IPS-20b (cell line): ENCODE data around the gene HMGN4.

Experiments used
- H3K27ac ChIP-seq: one replicate; pipeline ENCODE4 v1.5.1; 2013; ENCODE audit warnings: low read length
- H3K27me3 ChIP-seq: 2 replicates; pipeline ENCODE4 v1.6.1; 2013; ENCODE audit warnings: mild to moderate bottlenecking, low read length, inconsistent platforms; ENCODE audit not compliant: insufficient read depth
- H3K36me3 ChIP-seq: 2 replicates; pipeline ENCODE4 v1.6.1; 2013; ENCODE audit warnings: low read depth, mild to moderate bottlenecking, inconsistent platforms, low read length, moderate library complexity; ENCODE audit not compliant: insufficient read depth
- H3K4me1 ChIP-seq: 2 replicates; pipeline ENCODE4 v1.6.1; 2013; ENCODE audit warnings: mild to moderate bottlenecking, control low read depth, inconsistent platforms, low read length, moderate library complexity; ENCODE audit not compliant: insufficient read depth
- H3K4me3 ChIP-seq: 2 replicates; pipeline ENCODE4 v1.5.1; 2013; ENCODE audit warnings: mild to moderate bottlenecking, low read length, inconsistent platforms
- H3K9ac ChIP-seq: 2 replicates; pipeline ENCODE4 v1.6.1; 2013; ENCODE audit warnings: low read depth, mild to moderate bottlenecking, inconsistent platforms, low read length, moderate library complexity
- H3K9me3 ChIP-seq: 2 replicates; pipeline ENCODE4 v1.6.1; 2013; ENCODE audit warnings: mild to moderate bottlenecking, low read depth, low read length, inconsistent platforms; ENCODE audit not compliant: insufficient read depth

The HMGN4 gene

DNA sequence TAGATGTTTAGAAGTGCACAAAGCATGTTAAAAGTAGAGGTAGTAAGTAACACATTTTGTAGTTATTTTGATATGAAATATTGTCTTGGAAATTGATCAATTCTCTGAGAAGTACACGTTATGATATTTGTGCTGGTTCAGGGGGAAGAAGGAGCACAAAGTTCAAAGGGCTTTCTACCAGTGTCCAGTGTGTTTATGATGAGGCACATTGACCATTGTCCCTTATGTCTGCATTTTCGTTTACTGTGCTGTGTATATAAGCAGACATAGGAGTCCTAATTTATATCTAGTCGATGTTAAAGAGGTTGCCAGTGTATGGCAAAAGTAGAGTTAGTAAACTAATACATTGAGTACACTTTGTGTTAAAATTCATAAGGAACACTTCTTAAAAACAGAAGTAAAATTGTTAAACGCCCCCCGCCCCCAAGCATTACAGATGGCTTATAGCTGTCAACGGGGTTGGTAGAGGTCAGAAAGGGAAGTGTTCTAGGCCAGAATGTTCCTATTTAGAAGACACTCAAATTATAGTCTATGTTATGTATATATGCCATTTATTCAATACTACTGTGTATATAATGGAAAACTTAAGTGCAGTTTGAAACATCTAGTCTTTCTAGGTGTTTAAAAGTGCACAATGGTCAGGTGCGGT is 13.3 kb upstream of the HMGN4 start:
- Histone ChIP-seq H3K36me3 (no peaks in the 10 kb centered on the region), H3K27ac (no peak overlapping the region), H3K27me3 (no peaks in the 10 kb centered on the region), H3K9ac (no peak overlapping the region), H3K4me1 (peaks cover 14% of the 10 kb centered on the region), H3K4me3 (no peak overlapping the region), H3K9me3 (no peaks in the 10 kb centered on the region)

DNA sequence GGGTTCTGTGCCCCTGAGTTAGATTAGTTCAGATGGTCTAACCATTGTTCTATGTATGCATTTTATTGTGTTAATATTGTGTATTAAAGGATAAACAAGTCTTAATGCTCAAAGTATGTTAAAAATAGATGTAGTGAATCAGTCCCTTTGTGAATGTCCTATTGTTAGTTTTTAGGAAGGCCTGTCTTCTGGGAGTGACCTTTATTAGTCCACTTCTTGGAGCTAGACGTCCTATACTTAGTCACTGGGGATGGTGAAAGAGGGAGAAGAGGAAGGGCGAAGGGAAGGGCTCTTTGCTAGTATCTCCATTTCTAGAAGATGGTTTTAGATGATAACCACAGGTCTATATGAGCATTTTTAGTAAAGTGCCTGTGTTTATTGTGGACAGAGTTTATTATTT is 12.3 kb upstream of the HMGN4 start:
- H3K9ac ChIP-seq, result no peak overlapping the region
- H3K4me1 ChIP-seq, result peaks cover 14% of the 10 kb centered on the region
- H3K36me3 ChIP-seq, result no peaks in the 10 kb centered on the region
- H3K27ac ChIP-seq, result no peak overlapping the region
- H3K4me3 ChIP-seq, result no peak overlapping the region
- no peaks in the 10 kb centered on the region for H3K9me3 ChIP-seq
- no peaks in the 10 kb centered on the region for H3K27me3 ChIP-seq

DNA sequence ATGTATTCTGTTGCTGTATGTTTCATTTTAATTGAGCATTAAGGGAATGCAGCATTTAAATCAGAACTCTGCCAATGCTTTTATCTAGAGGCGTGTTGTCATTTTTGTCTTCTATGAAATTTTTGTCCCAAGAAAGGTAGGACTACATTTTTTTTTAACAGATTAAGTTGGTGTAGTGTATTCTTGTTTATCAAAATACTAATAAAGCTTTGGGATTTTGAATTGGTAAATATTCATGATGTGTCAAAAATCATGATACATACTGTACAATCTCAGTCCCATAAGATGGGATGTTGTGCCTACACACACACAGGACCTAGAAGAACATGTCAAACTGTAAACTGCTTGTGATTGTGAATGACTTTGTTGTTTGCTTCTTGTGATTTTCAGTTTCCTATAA is 11.2 kb upstream of the HMGN4 start:
- Histone ChIP-seq H3K27me3 (no peaks in the 10 kb centered on the region), H3K9me3 (no peaks in the 10 kb centered on the region), H3K4me1 (peaks cover 14% of the 10 kb centered on the region), H3K36me3 (no peaks in the 10 kb centered on the region), H3K27ac (no peak overlapping the region), H3K9ac (no peak overlapping the region), H3K4me3 (no peak overlapping the region)

GRCh38 chr6:26530203-26530602 is 8.0 kb upstream of the HMGN4 start:
- Histone ChIP-seq H3K36me3 (no peaks in the 10 kb centered on the region), H3K9me3 (no peaks in the 10 kb centered on the region), H3K9ac (no peak overlapping the region), H3K27me3 (no peaks in the 10 kb centered on the region), H3K4me3 (no peak overlapping the region), H3K4me1 (peaks cover 14% of the 10 kb centered on the region), H3K27ac (no peak overlapping the region)

GRCh38 chr6:26531897-26532296 is 6.3 kb upstream of the HMGN4 start:
- Histone ChIP-seq H3K27me3 (no peaks in the 10 kb centered on the region), H3K4me3 (no peak overlapping the region), H3K9ac (no peak overlapping the region), H3K4me1 (peaks cover 14% of the 10 kb centered on the region), H3K9me3 (no peaks in the 10 kb centered on the region), H3K27ac (no peak overlapping the region), H3K36me3 (no peaks in the 10 kb centered on the region)

DNA sequence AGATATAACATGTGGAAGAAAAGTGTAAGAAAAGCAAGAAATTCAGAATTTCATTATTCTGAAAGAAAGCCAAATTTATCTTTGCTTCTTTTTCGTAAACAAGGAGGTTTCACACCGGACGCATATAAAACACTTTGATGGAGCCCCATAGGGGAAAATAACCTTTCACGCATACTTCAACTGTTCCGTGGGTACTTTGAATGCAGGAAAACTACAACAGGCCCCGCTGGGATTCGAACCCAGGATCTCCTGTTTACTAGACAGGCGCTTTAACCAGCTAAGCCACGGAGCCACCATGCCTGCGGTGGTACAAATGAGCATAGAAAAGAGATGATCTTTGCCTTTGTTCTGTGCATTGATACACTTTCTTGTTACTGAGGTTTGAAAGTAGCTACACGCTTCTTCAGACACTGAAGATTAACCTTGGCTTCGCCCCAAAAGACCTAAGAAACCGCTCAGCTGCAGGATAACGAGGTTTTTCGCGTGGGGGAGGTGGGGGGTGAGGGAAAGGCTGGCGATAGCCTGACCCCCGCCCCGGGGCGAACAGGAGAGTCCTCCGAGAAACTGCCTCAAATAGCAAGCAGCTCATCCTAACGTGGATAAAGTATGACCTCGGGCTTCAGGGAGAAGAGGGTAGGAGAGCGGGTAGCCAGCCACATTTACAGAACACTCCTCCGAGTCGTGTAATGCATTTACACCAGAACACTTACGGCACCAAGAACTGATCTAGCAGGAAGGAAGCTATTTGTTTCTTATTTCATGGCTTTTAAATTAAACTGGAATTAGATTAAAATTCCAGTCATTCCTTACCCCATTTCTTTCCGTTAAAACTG is 5.3 kb upstream of the HMGN4 start:
- Histone ChIP-seq H3K27ac (peak overlapping the region; percentile 68), H3K36me3 (no peaks in the 10 kb centered on the region), H3K4me1 (peaks cover 10% of the 10 kb centered on the region), H3K4me3 (peak overlapping the region; percentile 89), H3K9ac (peak overlapping the region; percentile 86), H3K9me3 (no peaks in the 10 kb centered on the region), H3K27me3 (no peaks in the 10 kb centered on the region)

- H3K27ac ChIP-seq, result peak overlapping the region; percentile 68
- H3K9me3 ChIP-seq, result no peaks in the 10 kb centered on the region
- H3K36me3 ChIP-seq, result no peaks in the 10 kb centered on the region
- no peaks in the 10 kb centered on the region for H3K27me3 ChIP-seq
- H3K4me3 ChIP-seq, result peak overlapping the region; percentile 89
- peak overlapping the region; percentile 86; the same call in 1 of the 2 replicates for H3K9ac ChIP-seq
- peaks cover 4% of the 10 kb centered on the region; the same call in 1 of the 2 replicates for H3K4me1 ChIP-seq
Measured at GRCh38 chr6:26533532-26533931, 4.6 kb upstream of the HMGN4 start.

- Histone ChIP-seq H3K4me1 (peaks cover 4% of the 10 kb centered on the region; the same call in 1 of the 2 replicates), H3K4me3 (no peak overlapping the region), H3K27me3 (no peaks in the 10 kb centered on the region), H3K27ac (no peak overlapping the region), H3K9ac (no peak overlapping the region), H3K36me3 (no peaks in the 10 kb centered on the region), H3K9me3 (no peaks in the 10 kb centered on the region)
Measured at GRCh38 chr6:26534681-26535465, 3.3 kb upstream of the HMGN4 start.

DNA sequence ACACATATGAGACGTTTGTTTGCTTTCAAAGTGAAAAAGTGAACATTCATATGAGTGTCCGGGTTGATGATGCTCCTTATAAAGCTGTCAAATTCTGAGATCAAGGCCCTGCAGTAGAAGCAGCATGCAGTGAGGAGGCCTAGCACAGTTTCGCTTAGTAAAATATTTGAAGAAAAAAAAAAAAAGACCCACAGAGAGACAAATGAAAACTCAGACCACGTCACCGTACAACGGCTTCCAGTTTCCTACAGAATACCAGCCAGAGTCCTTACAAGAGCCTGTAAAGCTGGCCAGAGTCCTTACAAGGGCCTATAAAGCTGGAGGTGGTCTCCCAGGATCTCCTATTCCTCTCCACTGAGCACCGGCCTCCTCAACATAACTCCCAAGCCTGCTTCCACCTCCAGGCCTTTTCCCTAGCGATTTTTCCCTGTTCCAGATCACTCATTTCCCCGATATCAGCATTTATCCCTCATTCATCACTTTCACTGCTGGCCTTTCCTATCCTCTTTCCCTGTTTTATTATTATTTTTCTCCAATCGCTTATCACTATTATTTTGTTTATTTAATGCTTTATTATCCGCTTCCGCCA is 1.5 kb upstream of the HMGN4 start:
- H3K27ac ChIP-seq, result peak overlapping the region; percentile 30
- peak overlapping the region; percentile 95 for H3K4me3 ChIP-seq
- H3K27me3 ChIP-seq, result no peaks in the 10 kb centered on the region
- H3K36me3 ChIP-seq, result no peaks in the 10 kb centered on the region
- peaks cover 5% of the 10 kb centered on the region; the same call in 1 of the 2 replicates for H3K4me1 ChIP-seq
- H3K9ac ChIP-seq, result peak overlapping the region; percentile 90; the same call in 1 of the 2 replicates
- H3K9me3 ChIP-seq, result no peaks in the 10 kb centered on the region

- Histone ChIP-seq H3K27me3 (no peaks in the 10 kb centered on the region), H3K9me3 (no peaks in the 10 kb centered on the region), H3K9ac (peak overlapping the region; percentile 90; the same call in 1 of the 2 replicates), H3K27ac (peak overlapping the region; percentile 30), H3K36me3 (no peaks in the 10 kb centered on the region), H3K4me3 (peak overlapping the region; percentile 95), H3K4me1 (peaks cover 5% of the 10 kb centered on the region; the same call in 1 of the 2 replicates)
Measured at GRCh38 chr6:26537160-26537845, 863 bp upstream of the HMGN4 start.

- peak overlapping the region; percentile 90 for H3K9ac ChIP-seq
- peaks cover 6% of the 10 kb centered on the region; the same call in 1 of the 2 replicates for H3K36me3 ChIP-seq
- H3K4me1 ChIP-seq, result peaks cover 5% of the 10 kb centered on the region; the same call in 1 of the 2 replicates
- peak overlapping the region; percentile 95 for H3K4me3 ChIP-seq
- no peaks in the 10 kb centered on the region for H3K27me3 ChIP-seq
- peak overlapping the region; percentile 11 for H3K27ac ChIP-seq
- no peaks in the 10 kb centered on the region for H3K9me3 ChIP-seq
Measured at GRCh38 chr6:26538572-26538902, 371 bp downstream of the HMGN4 start.
